GM18526 (cell line): ENCODE measurements around the gene B3GNT7.

Source experiments
- POLR2A ChIP-seq: IDR thresholded peaks from 3 replicates; pipeline ENCODE4 v1.6.1; 2011; ENCODE audit not compliant: insufficient read length; ENCODE audit errors: extremely low read depth

B3GNT7 gene

DNA sequence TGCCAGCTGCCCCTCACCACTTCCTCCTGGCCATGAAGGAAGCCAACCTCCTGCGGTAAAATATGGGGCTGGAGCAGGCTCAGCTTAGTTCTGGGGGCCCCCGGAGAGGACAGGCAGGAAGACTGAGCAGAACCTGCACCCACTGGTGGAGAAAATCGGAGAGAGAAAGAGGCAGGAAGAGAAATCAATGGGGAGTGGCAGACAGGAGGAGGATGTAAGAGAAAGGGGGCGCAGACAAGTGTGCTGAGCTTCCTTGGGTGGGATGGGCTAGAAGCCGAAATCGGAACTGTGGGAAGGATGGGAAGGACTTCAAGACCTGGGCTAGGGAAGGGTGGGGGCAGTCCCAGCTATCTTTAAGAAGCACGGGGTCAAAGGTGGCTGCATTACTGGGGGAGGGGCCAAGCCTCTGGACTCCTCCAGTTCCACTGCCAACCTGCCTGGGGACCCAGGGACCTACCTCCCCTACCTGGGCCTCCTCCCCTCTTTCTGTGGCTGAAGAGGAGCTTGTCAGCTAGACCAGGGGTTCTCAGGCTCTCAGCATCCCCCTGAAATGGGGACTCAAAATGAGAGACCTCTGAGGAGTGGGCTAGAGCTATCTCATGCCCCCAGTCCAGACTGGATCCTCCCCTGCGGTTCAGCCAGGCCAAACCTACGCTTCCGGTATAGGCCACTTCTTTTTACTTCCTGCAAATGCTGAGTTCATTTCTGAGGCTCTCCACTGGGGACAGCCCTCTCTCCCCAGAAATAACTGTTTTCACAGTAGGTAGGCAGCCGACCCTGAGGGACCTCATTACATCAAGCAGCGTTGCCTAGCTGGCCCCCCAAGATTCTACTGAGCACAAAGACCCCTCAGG lies 33.6 kb upstream of the B3GNT7 start:
- TF ChIP-seq POLR2A: peak; percentile 33

DNA sequence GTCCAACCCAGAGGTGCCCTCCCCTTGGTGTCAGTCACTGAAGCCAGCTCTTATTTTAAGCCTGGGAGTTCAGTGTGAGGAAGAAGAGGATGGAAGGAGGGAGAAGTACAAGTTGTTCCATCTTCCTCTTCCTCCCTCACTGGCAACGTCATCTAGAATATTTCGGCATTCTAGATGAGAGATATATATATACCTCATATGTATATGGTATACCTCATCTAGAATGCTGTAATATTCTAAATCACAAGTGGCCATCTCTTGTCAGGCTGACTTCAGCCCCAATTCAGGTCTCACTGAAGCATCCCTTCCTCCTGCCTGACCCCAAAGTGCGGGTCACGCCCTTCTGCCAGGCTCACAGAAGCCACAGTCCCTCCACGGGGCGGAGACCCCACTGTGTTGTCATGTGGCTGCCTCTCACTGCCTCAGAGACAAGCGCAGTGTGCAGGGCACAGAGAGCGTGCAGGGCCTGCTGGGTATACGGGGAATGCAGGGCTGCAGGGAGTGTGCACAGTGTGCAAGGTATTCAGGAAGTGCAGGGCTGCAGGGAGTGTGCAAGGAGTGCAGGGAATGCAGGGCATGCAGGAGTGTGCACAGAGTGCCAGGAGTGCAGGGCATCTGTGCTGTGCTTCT lies 32.8 kb upstream of the B3GNT7 start:
- TF ChIP-seq POLR2A: no peak

DNA sequence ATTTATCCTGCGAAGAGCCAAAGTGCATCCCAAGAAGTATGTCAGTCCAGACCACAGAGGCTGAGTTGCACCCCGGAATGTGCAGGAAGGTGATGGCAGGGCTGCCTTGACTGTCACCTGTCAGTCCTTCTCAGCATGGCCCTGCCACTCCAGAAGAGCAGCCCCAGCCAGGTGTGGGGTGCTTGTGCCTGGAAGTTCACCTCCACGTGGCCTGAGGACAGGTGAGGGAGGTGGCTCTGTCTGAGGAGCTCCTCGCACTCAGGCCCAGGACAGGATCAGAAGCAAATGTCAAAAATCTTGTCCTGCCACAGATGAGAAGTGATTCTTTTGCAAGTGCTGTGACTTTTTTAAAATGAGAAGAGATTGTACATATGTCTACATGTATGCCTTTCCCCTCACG lies 31.4 kb upstream of the B3GNT7 start:
- no peak for TF ChIP-seq POLR2A

DNA sequence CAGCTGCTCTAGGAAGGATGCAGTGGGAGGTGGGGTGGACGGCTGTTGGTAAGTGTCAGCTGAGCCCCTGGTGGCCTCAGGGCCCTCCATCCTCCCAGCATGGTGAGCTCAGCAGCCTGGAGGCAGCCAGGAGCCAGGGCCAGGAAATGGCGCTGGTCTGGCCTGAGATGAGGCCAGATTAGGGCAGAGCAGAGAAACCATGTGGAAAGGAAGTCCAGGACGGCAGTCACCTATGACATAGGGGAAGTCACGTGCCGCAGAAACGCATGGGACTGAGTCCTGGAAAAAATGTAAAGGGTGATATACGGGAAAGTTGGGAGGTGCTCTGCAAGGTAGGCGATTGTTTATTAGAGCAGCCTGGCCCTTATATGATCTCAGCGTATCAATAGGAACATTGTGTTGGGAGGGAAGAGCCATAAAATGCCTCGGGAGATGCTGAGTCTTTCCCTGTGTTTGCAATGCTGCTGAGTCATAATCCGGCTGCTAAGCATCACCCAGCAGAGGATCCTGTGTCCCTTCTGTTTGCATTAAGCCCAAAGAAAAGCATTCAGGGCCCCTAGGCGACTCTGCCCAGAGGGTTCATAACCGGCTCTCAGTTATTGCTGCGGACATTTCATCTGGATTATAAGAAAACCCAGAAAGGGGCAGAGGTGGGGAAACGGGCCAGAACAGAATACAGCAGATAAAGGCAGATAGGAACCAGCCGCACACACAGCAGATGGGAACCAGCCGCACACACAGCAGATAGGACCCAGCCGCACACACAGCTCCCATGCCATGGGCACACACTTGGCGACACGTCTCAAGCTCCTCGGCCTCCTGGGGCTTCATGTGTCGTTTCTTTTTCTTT lies 30.3 kb upstream of the B3GNT7 start:
- no peak for TF ChIP-seq POLR2A

DNA sequence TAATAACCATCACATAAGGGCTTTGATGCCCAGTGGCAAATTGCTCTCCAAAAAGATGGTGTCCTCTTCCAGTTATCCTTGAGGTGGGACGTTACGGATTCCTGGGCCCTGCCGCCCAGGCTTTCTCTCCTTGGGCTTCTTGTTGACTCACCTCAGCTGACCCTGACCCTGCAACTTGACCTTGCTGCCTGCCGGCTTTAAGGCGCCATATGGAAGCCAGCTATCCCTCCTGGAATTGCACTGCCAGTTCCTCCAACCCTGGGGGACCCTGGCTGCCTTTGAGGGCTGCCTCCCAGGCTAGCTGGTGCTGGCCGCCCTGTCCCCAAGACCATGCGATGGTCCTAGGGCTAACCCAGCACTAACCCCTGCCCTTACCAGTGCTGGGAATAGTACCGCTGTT lies 28.3 kb upstream of the B3GNT7 start:
- no peak for TF ChIP-seq POLR2A

DNA sequence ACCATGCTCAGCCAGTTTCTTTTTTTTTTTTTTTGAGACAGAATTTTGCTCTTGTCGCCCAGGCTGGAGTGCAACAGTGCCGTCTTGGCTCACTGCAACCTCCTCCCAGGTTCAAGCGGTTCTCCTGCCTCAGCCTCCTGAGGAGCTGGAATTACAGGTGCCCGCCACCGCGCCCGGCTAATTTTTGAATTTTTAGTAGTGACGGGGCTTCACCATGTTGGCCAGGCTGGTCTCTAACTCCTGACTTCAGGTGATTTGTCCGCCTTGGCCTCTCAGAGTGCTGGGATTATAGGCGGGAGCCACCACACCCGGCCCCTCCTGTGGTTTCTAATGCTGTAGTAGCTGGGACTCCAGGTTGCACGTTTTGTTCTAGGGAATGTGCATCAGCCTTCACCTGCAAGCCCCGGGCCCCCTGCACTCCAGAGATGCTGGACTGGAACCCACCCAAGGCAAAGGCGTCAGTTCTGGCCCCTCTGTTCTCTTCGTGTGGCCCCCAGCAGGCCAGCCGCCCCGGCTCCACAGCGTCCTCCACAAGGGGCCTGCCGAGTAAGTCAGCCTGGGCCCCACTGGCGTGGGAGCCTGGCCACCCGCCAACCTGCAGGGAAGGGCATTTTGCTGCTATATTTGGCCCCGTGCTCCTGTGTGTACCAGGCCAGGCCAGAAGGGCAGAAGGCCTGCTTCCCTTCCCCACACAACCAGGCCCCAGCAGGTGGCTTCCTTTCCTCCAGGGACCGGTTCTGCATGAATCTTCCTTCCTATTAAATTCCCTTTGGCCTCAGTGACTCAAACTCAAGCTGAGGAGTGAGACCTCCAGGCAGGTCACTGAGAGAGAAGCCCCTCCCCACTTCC lies 25.7 kb upstream of the B3GNT7 start:
- no peak for TF ChIP-seq POLR2A

DNA sequence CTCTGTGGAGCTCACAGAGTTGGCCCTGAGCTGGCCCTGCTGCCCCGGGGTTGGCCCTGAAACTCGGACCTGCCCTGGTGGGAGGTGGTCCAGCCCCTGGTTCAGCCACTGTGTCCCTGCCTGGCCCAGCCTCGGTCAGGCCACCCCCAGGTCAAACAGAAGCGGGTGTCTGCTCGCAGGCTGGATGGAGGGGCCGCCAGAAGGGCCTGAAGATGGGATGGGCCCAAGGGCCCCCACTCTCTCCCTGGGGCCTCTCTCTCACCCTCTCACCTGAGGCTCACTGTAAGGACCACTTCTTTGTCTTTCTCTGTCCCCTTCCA lies 25.1 kb upstream of the B3GNT7 start:
- TF ChIP-seq POLR2A: no peak

DNA sequence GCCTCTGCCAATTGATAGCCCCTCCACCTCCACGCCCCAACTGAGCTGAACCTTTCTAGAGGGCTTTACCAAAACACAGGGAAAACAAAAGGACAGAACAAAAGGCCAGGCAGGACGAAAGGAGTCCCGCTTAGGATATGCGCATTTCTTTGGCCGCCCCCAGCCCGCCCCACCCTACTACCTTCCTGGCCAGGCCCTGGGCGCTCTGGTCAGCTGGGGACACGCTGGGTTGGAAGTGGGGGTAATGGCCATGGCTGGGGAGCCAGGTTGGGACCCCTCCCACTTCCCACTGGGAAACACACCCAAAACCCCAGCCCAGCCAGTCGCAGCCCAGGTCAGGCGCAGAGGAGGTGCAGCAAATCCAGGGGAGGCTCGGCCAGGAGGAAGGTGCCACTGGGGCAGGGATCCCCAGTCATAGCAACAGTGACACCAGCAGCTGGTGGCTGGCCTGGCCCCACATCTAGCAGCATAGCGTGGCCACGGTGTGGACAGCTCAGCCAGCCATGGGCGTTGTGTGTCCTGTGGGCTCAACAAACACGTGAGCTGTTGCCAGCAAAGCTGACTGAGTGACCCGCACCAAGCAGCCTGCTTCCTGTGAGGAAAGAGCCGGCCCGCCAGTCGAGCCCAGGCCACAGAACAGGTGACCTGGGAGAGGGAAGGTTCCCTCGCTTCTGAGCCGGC lies 24.6 kb upstream of the B3GNT7 start:
- no peak for TF ChIP-seq POLR2A

DNA sequence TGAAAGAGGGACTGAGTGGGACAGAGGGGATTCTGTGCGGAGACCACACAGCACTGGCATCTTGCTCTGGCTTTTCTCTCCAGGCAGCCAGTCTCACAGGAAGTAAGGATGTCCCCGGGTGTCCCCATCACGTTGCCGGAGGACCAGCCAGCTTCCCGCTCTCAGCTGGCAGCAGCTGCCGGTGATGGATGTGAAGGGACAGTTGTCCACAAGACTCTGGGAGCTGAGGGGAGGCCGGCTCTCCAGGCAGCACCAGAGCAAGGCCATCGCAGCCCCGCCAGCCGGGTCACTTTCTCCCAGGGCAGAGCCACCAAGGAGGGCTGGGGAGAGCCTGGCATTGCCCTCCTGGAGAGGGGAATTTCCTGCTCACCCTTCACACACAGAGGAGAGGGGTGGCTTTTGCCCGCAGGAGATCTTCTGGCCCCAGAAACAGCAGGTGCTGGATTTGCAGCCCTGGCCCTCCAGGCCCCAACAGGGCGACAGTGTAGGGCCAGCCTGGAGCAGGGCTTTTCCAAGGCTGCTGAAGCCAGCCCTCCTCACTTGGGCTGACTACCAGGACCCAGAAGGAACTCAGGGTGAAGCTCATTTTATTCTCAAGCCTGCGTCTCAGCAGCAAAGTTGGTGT lies 24.0 kb upstream of the B3GNT7 start:
- TF ChIP-seq POLR2A: no peak

DNA sequence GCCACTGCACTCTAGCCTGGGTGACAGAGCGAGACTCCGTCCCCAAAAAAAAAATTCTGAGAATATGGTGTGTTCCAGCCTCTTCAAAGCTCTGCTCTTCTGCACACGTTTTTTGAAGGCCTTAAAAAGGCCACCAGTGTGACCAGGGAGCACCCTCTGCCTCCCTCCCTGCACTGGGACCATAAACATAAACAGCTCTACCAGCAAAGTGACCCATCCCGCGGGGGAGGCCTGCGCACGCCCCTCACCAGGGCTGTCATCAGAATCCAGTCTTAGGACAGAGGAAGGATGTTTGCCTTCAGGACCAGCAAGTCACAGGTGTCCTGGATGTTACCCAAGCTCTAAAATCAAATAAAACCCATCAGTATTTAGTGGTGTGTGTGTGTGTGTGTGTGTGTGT lies 23.2 kb upstream of the B3GNT7 start:
- no peak for TF ChIP-seq POLR2A

DNA sequence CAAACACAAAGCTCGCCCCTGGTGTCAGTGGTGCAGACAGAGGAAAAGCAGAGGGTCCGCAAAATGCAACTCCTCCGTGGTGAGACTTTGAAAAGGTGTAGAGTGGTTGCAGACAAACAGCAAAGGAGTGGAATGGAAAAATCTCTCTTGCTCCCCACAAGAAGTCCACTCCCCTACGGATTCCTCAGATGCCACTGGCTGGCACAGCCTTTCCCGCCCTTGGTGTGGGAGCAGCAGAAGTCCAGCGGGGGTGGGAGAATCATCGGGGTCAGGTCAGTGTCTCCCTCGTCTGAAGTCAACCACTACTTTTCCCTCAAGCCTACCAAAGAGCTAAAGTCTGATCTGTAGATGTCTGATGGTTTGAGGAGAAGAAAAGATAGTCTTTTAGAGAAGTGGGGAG lies 22.3 kb upstream of the B3GNT7 start:
- no peak for TF ChIP-seq POLR2A

DNA sequence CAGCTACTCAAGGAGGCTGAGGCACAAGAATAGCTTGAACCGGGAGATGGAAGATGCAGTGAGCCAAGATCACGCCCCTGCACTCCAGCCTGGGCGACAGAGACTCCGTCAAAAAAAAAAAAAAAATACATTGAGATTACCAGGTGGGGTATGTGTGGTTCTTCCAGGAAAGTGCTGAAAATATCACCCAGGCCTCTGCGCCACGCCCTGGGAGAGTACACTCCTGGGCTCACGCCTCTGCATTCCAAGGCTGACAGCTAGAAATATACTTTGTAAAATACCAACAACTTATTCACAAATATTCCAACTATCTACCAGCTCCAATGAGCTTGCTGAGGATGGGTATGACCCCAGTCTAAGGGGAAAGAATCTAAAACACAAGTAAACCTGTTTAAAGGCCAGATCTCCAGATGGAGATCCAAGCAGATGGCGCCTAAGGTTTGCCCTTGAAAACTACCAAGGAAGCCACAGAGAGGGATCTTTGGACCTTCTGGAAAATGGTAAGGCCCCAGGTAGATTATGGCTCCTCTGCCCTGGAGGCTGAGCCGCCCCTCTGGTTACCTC lies 21.6 kb upstream of the B3GNT7 start:
- no peak for TF ChIP-seq POLR2A

DNA sequence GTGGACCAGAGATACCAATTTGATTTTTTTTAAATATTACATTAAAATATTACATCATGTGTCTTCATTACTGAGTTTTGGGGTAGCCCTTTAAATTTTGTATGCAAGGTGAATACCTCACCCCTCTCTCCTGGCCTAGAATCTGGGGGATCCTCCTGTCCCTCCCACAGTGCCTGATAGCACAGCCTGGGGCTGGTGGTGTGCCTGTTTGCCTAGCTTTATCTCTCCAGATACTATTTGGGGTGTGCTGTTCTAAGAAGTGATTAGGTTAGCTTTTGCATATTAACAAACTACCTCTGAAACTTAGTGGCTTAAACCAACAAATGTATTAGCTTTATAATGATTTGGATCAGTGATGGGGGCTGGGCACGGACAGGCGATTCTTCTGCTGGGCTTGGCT lies 20.7 kb upstream of the B3GNT7 start:
- no peak for TF ChIP-seq POLR2A

DNA sequence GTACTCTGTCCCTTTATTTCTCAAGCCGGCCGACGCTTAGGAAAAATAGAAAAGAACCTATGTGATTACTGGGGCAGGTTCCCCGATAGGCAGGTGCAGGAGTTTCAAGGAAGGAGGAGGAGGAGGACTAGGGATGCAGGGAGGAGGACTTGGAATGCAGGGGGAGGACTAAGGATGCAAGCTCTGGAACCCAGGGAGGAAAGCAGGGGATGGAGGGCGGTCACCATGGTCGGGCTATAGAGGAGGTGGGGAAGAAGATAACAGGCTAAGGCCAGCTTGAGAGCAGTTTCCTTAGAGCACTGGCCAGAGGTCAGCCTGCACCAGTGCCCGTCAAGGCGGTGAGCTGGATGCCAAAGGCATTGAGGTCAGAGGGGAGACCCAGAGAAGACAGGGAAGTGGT lies 18.7 kb upstream of the B3GNT7 start:
- TF ChIP-seq POLR2A: no peak
